Panc1 (cell line): ENCODE measurements around the gene AMOTL1. TPM values are rescaled to one million over a fixed set of nuclear protein-coding genes. Genes with fewer than 3 reads are reported as not detected.

Source experiments
- ATAC-seq: fragments of 200-7000 bp; cut with Tn5 transposase; 2 replicates; pipeline ENCODE4 v1.9.1; 2020; ENCODE audit warnings: mild to moderate bottlenecking, moderate library complexity
- BruUV-seq: library from RNA; stranded (reverse); fragments of 400-500 nt; replicated peaks from 2 replicates; lab custom pipeline; 2021; lab: Mats Ljungman, UMichigan
- CTCF ChIA-PET: fragments of 300-600 bp; sonication (Branson Sonifier 250); formaldehyde crosslinking; loops from one replicate; lab custom pipeline; 2022; ENCODE audit warnings: antibody characterized with exemption; lab: Charles Lee
- POLR2A ChIA-PET: fragments of 300-600 bp; sonication (Branson Sonifier 250); formaldehyde crosslinking; loops from one replicate; lab custom pipeline; 2022; ENCODE audit warnings: antibody characterized with exemption; lab: Charles Lee
- DNase-seq: peaks from one replicate; pipeline ENCODE4 v3.0.0-alpha.2; 2010; ENCODE audit warnings: low read depth, low spot score
- H3K27ac ChIP-seq: 2 replicates; pipeline ENCODE4 v1.5.1; 2011; ENCODE audit warnings: mild to moderate bottlenecking, low read length, inconsistent platforms
- H3K27me3 ChIP-seq: fragments of 200-500 bp; sonication (Bioruptor generic); 2 replicates; pipeline ENCODE4 v1.6.0; 2014; ENCODE audit warnings: low read length, inconsistent platforms; ENCODE audit not compliant: control insufficient read depth, insufficient read depth
- H3K36me3 ChIP-seq: fragments of 200-500 bp; sonication (Bioruptor generic); 2 replicates; pipeline ENCODE4 v1.5.1; 2014; ENCODE audit warnings: inconsistent platforms, mild to moderate bottlenecking, low read length, moderate library complexity; ENCODE audit not compliant: control insufficient read depth, insufficient read depth
- H3K4me1 ChIP-seq: 2 replicates; pipeline ENCODE4 v1.5.1; 2011; ENCODE audit warnings: inconsistent platforms, mild to moderate bottlenecking, low read length, moderate library complexity; ENCODE audit not compliant: control insufficient read depth, insufficient read depth
- H3K4me3 ChIP-seq, 2 experiments: 2 replicates each; pipeline ENCODE4 v1.5.1; 2011 to 2012; ENCODE audit warnings: low read depth in 2 of 2, low read length in 2 of 2, mild to moderate bottlenecking in 2 of 2, inconsistent platforms in 1 of 2, moderate library complexity in 1 of 2
- H3K9me3 ChIP-seq: fragments of 200-500 bp; sonication (Bioruptor generic); 2 replicates; pipeline ENCODE4 v1.5.1; 2014; ENCODE audit warnings: low read depth, mild to moderate bottlenecking, inconsistent platforms, low read length, moderate library complexity; ENCODE audit not compliant: control insufficient read depth, insufficient read depth
- CTCF ChIP-seq: fragments of 450-650 bp; IDR thresholded peaks from 2 replicates; pipeline ENCODE4 v1.5.1; 2017; ENCODE audit warnings: mild to moderate bottlenecking
- POLR2AphosphoS5 ChIP-seq: IDR thresholded peaks from 2 replicates; pipeline ENCODE4 v1.6.1; 2012; ENCODE audit warnings: mild to moderate bottlenecking, low read depth, low read length, moderate library complexity
- REST ChIP-seq, 2 experiments: IDR thresholded peaks; 2 replicates each; pipeline ENCODE4 v1.6.1; 2011 to 2012; ENCODE audit warnings: low read depth in 2 of 2, control low read depth in 1 of 2, low read length in 1 of 2, mild to moderate bottlenecking in 1 of 2, moderate library complexity in 1 of 2; ENCODE audit not compliant: insufficient read depth in 1 of 2
- SIN3A ChIP-seq: IDR thresholded peaks from 2 replicates; pipeline ENCODE4 v1.6.1; 2012; ENCODE audit warnings: low read depth, mild to moderate bottlenecking, low read length, moderate library complexity, borderline replicate concordance; ENCODE audit not compliant: insufficient read depth
- TCF7L2 ChIP-seq: IDR thresholded peaks from 2 replicates; pipeline ENCODE4 v1.6.1; 2011; ENCODE audit warnings: mild to moderate bottlenecking, low read depth, low read length, inconsistent platforms
- in situ Hi-C: cut with HindIII; loops from 2 replicates; pipeline ENCODE4 v1.10.0; 2016; ENCODE audit warnings: low sequenced_read_pairs, low pct_unique_long_range_greater_than_20kb
- intact Hi-C: fragments of 100-400 bp; cut with micrococcal nuclease; formaldehyde crosslinking; loops from one replicate; pipeline ENCODE4 v1.10.0; 2022; ENCODE audit not compliant: unreplicated experiment
- total RNA-seq: library from RNA; stranded (reverse); gene quantifications from one replicate; pipeline ENCODE4 v1.2.1, GENCODE V29; 2021; ENCODE audit not compliant: unreplicated experiment

The AMOTL1 gene
- total RNA-seq, 1 experiment from 2014 or later: 16.0 TPM

- TF ChIP-seq CTCF: no peak
Observed at GRCh38 chr11:94750319-94751217, 17.6 kb upstream of the AMOTL1 start (continued).

GRCh38 chr11:94751218-94751609, 16.9 kb upstream of the AMOTL1 start:
- Histone ChIP-seq H3K9me3 (no peaks in the 10 kb centered on the region), H3K36me3 (no peaks in the 10 kb centered on the region), H3K4me1 (peaks cover 13% of the 10 kb centered on the region), H3K27me3 (no peaks in the 10 kb centered on the region; the same call in 1 of the 2 replicates), H3K27ac (no peak overlapping the region), H3K4me3 (no peak overlapping the region)
- intact Hi-C loops: no loop called here
- BruUV-seq: no TSS peak
- ATAC-seq (no peak), DNase-seq (no peak)
- ChIA-PET POLR2A (no interaction called here), CTCF (no interaction called here)
- TF ChIP-seq SIN3A (no peak), TCF7L2 (no peak), POLR2AphosphoS5 (no peak), CTCF (no peak), REST (IDR thresholded peaks at IDR 0.05; ENCODE audit: insufficient read depth in 1 of 2, low read depth in 2 of 2, low read length in 1 of 2) (no peak)
- in situ Hi-C loops: no loop called here

- BruUV-seq: no TSS peak
Observed at GRCh38 chr11:94751786-94752185, 16.4 kb upstream of the AMOTL1 start.

More at GRCh38 chr11:94751786-94752185, 16.4 kb upstream of the AMOTL1 start:
- intact Hi-C loops: no loop called here
- Histone ChIP-seq H3K4me3 (no peak overlapping the region), H3K9me3 (no peaks in the 10 kb centered on the region), H3K27me3 (no peaks in the 10 kb centered on the region; the same call in 1 of the 2 replicates), H3K36me3 (no peaks in the 10 kb centered on the region), H3K4me1 (peaks cover 8% of the 10 kb centered on the region), H3K27ac (no peak overlapping the region; the same call in 1 of the 2 replicates)
- no peak for TF ChIP-seq SIN3A
- no peak for TF ChIP-seq TCF7L2
- ATAC-seq (no peak), DNase-seq (no peak)
- ChIA-PET POLR2A (no interaction called here), CTCF (no interaction called here)
- in situ Hi-C loops: no loop called here
